GM03348 (cell line): ENCODE measurements around the gene SMARCD2.

ENCODE experiments used
- DNase-seq: peaks from one replicate; pipeline ENCODE4 v3.0.0; 2012; ENCODE audit warnings: low spot score

The SMARCD2 gene

DNA sequence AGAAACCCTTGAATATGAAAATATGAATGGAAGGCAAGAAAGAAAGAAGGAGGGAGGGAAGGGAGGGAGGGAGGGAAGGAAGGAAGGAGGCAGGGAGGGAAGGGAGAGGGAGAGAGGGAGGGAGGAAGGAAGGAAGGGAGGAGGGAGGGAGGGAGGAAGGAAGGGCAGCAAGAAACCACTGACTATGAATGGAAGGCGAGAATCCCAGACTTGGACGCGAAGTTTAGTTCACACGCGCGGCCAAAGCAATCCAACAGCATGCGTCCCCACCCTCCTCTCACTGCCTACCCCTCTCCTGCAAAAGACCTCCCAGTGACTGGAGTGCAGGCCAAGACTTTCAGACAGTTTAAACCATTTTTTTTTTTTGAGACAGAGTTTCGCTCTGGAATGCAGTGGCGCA is 7.9 kb upstream of the SMARCD2 start:
- DNase-seq: no peak

- DNase-seq: peak; percentile 96
These were observed 6.6 kb upstream of the SMARCD2 start for GRCh38 chr17:63848834-63849689.

- no peak for DNase-seq
These were observed 5.2 kb upstream of the SMARCD2 start for GRCh38 chr17:63847525-63848249.

GRCh38 chr17:63845509-63845908 is 3.0 kb upstream of the SMARCD2 start:
- DNase-seq: no peak

- DNase-seq: no peak
These were observed 1.6 kb upstream of the SMARCD2 start for GRCh38 chr17:63843910-63844677.

- DNase-seq: peak; percentile 78
These were observed 953 bp upstream of the SMARCD2 start for GRCh38 chr17:63843387-63843888.

GRCh38 chr17:63842173-63842539 is 329 bp downstream of the SMARCD2 start:
- no peak for DNase-seq

DNA sequence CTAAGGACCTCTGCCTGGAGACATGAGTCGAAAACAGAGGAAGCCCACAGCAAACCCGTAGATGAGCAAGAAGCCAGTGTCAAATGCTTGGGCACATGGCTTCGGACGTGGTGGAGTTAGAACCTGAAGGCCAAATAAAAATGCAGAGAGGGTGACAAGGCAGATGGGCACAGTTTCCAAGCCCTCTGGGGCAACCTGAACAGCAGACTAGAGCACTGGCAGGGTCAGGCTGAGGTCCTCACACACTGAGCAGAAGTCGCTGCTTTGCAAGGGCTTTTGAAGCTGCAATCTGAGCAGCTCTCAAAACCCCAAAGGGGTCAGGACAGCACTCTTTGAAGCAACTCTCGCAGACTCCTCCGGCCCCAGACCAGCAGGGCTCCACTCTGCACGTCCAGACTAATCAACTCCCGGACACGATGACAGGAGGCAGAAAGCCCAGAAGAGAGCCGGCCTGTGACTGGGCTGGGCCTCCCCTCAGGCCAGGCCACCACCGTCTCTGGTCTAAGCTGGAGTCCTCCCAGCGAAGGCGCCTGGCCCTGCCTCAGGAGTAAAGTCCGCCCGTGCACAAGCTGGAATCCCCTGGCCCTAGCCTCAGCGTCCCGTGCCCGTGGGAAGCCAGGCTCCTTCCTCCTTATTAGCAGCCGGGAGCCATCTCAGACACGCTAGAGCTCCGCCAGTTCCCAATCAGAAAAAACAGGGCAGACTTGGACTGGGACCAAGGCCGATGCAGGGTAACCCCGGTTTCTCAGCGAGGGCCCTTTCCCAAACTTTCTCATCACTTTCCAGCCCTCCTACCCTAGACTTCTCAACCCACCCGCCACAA is 924 bp downstream of the SMARCD2 start:
- DNase-seq: peak; percentile 42

DNA sequence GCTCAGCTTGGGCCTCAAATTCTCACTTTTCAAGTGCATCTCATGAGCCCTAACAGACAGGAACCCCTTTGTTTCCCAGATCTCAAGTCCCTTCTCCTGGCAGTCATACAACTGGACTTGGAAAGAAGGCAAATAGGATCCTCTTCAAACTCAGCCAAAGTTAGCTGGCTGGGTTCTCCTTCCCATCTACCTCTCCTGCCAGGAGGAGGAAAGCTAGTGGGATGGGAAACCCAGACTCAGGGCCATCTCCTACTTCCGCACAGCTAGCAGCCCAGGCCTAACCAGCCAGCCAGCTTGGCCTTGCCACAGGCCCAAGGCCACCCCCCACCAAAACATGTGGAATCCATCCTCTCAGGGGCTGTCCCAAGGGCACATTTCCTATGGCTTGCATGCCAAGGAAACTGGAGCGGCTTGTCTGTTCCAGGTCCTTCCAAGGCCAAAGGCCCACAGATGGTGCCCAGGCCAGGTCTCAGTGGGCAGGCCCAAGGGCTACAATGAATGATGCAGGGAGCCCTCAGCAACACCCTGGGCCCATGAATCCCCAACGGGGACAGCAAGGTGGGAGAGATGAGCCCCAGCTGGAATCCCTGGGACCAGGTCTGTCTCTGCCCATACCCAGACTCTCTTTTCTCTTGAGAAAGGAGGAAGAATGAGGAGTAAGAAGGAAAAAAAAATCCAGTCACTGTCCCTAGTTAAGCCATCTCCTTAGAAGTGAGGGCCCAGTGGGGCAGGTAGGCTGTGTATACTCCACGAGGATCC is 1.7 kb downstream of the SMARCD2 start:
- DNase-seq: peak; percentile 28

- peak; percentile 82 for DNase-seq
These were observed 3.8 kb downstream of the SMARCD2 start for GRCh38 chr17:63838631-63839171.

GRCh38 chr17:63837962-63838600 is 4.4 kb downstream of the SMARCD2 start:
- no peak for DNase-seq

GRCh38 chr17:63837480-63837879 is 5.0 kb downstream of the SMARCD2 start:
- DNase-seq: no peak

DNA sequence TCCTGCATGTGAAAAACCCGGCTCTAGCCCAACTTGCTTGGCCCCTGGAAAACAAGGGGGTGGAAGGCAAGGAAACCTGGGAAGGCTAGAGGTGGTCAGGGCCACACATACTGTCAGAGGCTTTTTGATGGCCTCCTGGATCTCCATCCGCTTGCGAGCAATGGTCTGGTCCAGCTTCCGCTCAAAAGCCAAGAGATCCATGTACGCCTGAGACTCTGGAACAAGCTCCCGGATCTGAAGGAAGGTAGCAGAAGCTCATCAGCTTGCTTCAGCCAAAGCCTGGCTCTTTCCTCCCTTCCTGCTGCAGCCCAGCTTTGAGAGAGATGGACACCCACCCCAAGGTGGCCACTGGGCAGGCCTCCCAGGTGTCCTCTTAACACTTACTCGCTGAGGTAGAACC is 5.7 kb downstream of the SMARCD2 start:
- DNase-seq: no peak

DNA sequence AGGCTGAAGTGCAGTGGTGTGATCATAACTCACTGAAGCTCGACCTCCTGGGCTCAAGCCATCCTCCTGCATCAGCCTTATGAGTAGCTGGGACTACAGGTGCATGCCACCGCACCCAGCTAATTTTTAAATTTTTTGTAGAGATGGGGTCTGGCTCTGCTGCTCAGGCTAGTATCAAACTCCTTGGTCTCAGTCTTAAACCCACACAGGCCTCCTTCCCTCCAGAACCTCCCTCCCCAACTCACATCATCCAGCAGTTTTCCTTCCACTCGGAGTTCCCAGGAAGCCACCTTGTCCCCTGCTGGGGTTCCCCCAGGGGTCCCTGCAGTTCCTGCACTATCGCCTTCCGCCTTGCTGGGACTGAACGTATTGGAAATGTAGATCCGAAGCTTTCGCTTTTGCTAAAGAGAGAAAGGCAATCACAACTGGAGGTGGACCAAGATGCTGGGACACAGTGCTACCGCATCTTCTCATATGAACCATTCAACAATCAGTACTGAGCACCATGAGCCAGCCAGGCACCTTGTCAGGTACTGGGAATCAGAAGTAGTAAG is 7.2 kb downstream of the SMARCD2 start:
- DNase-seq: no peak

- peak; percentile 81 for DNase-seq
These were observed 7.9 kb downstream of the SMARCD2 start for GRCh38 chr17:63834431-63835166.

DNA sequence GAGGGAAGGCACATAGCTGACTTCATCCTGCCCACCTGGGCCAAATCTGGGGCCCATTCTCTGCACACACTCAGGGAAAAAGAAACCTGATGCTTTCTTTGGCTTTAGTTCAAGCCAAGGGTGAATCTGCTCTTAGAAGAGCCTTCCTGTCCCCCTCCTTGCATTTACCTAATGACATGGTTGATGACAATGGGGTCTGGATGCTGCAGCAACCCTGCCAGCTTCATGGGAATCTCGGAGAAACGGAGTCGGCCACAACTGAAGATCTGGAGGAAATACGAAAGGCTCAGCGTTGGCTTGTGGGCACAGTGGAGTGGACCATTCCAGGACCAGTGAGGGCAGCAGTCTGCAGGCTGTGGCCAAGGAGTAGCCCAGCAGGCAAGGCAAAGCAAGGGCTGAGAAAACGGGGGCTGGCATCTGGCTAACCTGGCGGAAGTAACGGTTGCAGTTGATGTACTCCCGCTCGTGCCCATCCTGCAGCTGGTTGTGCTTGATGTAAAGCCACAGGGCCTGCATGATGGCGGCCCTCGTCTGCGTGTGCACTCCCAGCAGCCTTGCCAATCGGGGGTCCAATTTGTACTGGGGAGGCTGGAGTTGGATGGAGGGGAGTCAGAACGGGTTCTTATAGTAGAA is 8.6 kb downstream of the SMARCD2 start:
- no peak for DNase-seq

DNA sequence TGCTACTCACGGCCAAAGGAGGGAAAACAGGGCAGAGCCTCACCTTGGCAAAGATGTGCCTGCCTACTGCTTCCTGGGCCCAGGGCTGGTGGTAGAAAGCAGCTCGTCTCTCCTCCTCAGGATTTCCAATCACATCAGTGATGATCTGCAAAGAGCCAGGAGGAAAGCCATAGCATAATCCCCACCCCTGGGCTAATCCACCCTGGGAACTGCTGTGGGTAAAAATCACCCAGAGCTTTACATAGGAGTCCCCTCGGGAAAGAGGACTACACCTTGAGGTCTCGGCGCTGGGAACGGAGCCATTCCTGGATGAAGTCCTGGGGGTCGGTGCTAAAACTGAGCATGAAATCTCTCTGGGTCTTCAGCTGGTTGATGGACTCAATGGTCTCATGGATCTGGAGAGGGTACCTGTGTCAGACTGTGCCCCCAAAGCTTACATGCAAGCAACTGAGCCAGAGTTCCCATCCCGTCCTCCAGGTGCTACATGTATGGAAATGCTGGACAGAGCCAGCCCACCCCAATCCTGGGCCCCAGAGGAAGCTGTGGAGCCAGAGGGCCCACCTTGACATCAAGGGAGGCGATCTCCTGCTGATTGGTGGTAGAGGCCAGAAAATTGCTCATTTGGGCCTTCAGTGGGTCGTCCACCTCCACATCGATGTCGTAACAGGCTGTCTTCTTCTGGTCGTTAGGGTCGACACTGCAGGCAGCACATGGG is 9.3 kb downstream of the SMARCD2 start:
- no peak for DNase-seq

DNA sequence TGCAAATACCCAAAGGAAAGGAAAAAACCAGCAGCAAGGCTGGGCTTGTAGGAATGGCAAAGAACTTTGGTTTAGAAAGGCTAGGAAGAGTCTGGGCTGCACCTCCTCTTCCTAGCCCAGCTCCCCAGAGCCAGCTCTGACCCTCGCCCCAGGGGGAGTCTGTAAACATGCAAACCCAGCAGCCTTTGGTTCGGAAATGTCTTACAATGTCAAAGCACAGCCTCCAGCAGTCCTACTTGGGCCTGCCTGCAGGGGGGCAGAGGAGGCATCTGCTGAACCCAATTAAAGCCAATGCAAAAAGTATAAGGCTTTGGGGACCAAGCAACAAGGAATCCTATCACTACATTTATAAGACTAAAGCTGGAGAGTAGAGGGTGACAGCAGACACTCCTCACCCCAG is 10.0 kb downstream of the SMARCD2 start:
- no peak for DNase-seq
